HepG2 (cell line): ENCODE measurements around the gene ALOXE3. TPM values are rescaled to one million over a fixed set of nuclear protein-coding genes. Genes with fewer than 3 reads are reported as not detected.

ENCODE experiments used
- ATAC-seq: fragments of 200-7000 bp; cut with Tn5 transposase; 3 replicates; pipeline ENCODE4 v1.9.1; 2020; ENCODE audit warnings: mild to moderate bottlenecking, moderate library complexity
- BruUV-seq: library from RNA; stranded (reverse); fragments of 400-500 nt; replicated peaks from 2 replicates; lab custom pipeline; 2021; lab: Mats Ljungman, UMichigan
- CTCF ChIA-PET: fragments of 300-600 bp; formaldehyde crosslinking; extraction: SDS; loops from one replicate; lab custom pipeline; 2021; ENCODE audit warnings: low total read pairs, inconsistent platforms, low intra/inter-chr PET ratio; lab: Yijun Ruan, JAX
- POLR2A ChIA-PET: fragments of 350-600 bp; sonication (Branson Sonifier 250); formaldehyde crosslinking; loops from one replicate; lab custom pipeline; 2020; ENCODE audit warnings: antibody characterized with exemption, inconsistent platforms; lab: Yijun Ruan, JAX
- DNase-seq: peaks from one replicate; pipeline ENCODE4 v3.0.0-alpha.2; 2015; ENCODE audit warnings: low spot score
- FAIRE-seq: peaks from 3 replicates; lab custom pipeline; 2011; peaks lifted over from hg19 to GRCh38; lab: Jason Lieb, UNC
- H2AFZ ChIP-seq: one replicate; pipeline ENCODE4 v1.6.1; 2011; ENCODE audit warnings: low read length, inconsistent platforms
- H3K27ac ChIP-seq: fragments of 300-600 bp; 3 replicates; pipeline ENCODE4 v1.8.0; 2011; ENCODE audit warnings: mixed run types, mild to moderate bottlenecking, mixed read lengths, low read length, inconsistent platforms; ENCODE audit not compliant: insufficient read depth; ENCODE audit errors: extremely low read length
- H3K27me3 ChIP-seq, 2 experiments: fragments of 200-600 bp in 1 of 2; 2 replicates in 1 of 2; 3 replicates in 1 of 2; pipeline versions ENCODE4 v1.6.0 to v1.8.0; 2011; ENCODE audit warnings: low read length in 2 of 2, mild to moderate bottlenecking in 2 of 2, moderate library complexity in 2 of 2, inconsistent platforms in 1 of 2; ENCODE audit not compliant: insufficient read depth in 2 of 2, control insufficient read depth in 1 of 2
- H3K36me3 ChIP-seq, 2 experiments: fragments of 200-600 bp in 1 of 2; replicated peaks in 1 of 2; 2 replicates in 1 of 2; 3 replicates in 1 of 2; pipeline versions ENCODE4 v1.5.1 to v1.8.0; 2011; ENCODE audit warnings: low read length in 2 of 2, inconsistent platforms in 1 of 2; ENCODE audit not compliant: insufficient read depth in 2 of 2, control insufficient read depth in 1 of 2
- H3K4me1 ChIP-seq: 2 replicates; pipeline ENCODE4 v1.5.1; 2012; ENCODE audit warnings: low read length, inconsistent platforms; ENCODE audit not compliant: insufficient read depth
- H3K4me2 ChIP-seq: 2 replicates; pipeline ENCODE4 v1.6.0; 2011; ENCODE audit warnings: low read depth, low read length, inconsistent platforms
- H3K4me3 ChIP-seq, 3 experiments: fragments of 200-600 bp in 1 of 3; sonication (generic), shearing (Covaris generic) in 1 of 3; replicated peaks in 1 of 3; 2 replicates each; pipeline ENCODE4 v1.5.1; 2011 to 2016; ENCODE audit warnings: low read length in 3 of 3, inconsistent platforms in 2 of 3, low read depth in 2 of 3, mild to moderate bottlenecking in 2 of 3, control low read depth in 1 of 3, mixed read lengths in 1 of 3; ENCODE audit not compliant: insufficient read depth in 1 of 3
- H3K79me2 ChIP-seq: one replicate; pipeline ENCODE4 v1.6.1; 2011; ENCODE audit warnings: low read length, inconsistent platforms; ENCODE audit not compliant: insufficient read depth
- H3K9ac ChIP-seq: 2 replicates; pipeline ENCODE4 v1.6.0; 2011; ENCODE audit warnings: mild to moderate bottlenecking, low read depth, low read length, inconsistent platforms; ENCODE audit not compliant: insufficient read depth
- H3K9me3 ChIP-seq: 2 replicates; pipeline ENCODE4 v1.5.1; 2012; ENCODE audit warnings: mild to moderate bottlenecking, low read length
- H4K20me1 ChIP-seq: 2 replicates; pipeline ENCODE4 v1.6.0; 2011; ENCODE audit warnings: inconsistent platforms, mild to moderate bottlenecking, low read length, moderate library complexity; ENCODE audit not compliant: insufficient read depth
- CC2D1A ChIP-seq: sonication (generic); formaldehyde crosslinking; IDR thresholded peaks from 2 replicates; pipeline ENCODE4 v1.8.1; 2023; ENCODE audit warnings: mild to moderate bottlenecking, missing genetic modification reagents
- CCAR2 ChIP-seq: fragments of 200-400 bp; formaldehyde crosslinking; optimal IDR thresholded peaks from 2 replicates; pipeline ENCODE3; 2018; ENCODE audit warnings: low read depth, mild to moderate bottlenecking, low read length, moderate library complexity
- GABPB1 ChIP-seq: IDR thresholded peaks from 2 replicates; pipeline ENCODE4 v1.6.1; 2016; ENCODE audit warnings: mild to moderate bottlenecking, missing genetic modification reagents, moderate library complexity, missing compliant biosample characterization
- HMGA1 ChIP-seq: sonication (generic); formaldehyde crosslinking; conservative IDR thresholded peaks from 2 replicates; pipeline ENCODE4 v1.4.0; 2020; ENCODE audit warnings: missing genetic modification reagents
- HOXA3 ChIP-seq: sonication (generic); formaldehyde crosslinking; IDR thresholded peaks from 2 replicates; pipeline ENCODE4 v1.5.0; 2020; ENCODE audit warnings: missing genetic modification reagents
- KDM5A ChIP-seq: fragments of 200-600 bp; sonication (generic); IDR thresholded peaks from 2 replicates; pipeline ENCODE4 v1.7.0; 2018; ENCODE audit warnings: antibody characterized with exemption, mild to moderate bottlenecking, low read length, borderline replicate concordance
- MYNN ChIP-seq: sonication (generic); formaldehyde crosslinking; IDR thresholded peaks from 2 replicates; pipeline ENCODE4 v1.4.0; 2020; ENCODE audit warnings: mild to moderate bottlenecking, low read depth, missing genetic modification reagents
- POLR2AphosphoS5 ChIP-seq: IDR thresholded peaks from 2 replicates; pipeline ENCODE4 v1.6.1; 2012; ENCODE audit warnings: low read depth, low read length
- RAD21 ChIP-seq: fragments of 450-650 bp; formaldehyde crosslinking; IDR thresholded peaks from 2 replicates; pipeline ENCODE4 v1.5.0; 2020; ENCODE audit warnings: mild to moderate bottlenecking
- ZBTB3 ChIP-seq: sonication (generic); formaldehyde crosslinking; IDR thresholded peaks from 2 replicates; pipeline ENCODE4 v1.4.0; 2020; ENCODE audit warnings: low read depth, mild to moderate bottlenecking, moderate library complexity, missing genetic modification reagents, borderline replicate concordance
- ZBTB43 ChIP-seq: sonication (generic); formaldehyde crosslinking; conservative IDR thresholded peaks from 2 replicates; pipeline ENCODE4 v1.4.0; 2020; ENCODE audit warnings: missing genetic modification reagents
- ZGPAT ChIP-seq: IDR thresholded peaks from 2 replicates; pipeline ENCODE4 v1.6.1; 2016; ENCODE audit warnings: mild to moderate bottlenecking
- ZNF713 ChIP-seq: sonication (generic); formaldehyde crosslinking; IDR thresholded peaks from 2 replicates; pipeline ENCODE4 v1.4.0; 2020; ENCODE audit warnings: mild to moderate bottlenecking, missing genetic modification reagents
- WGBS: methylation state at CpG from one replicate; pipeline ENCODE4 v1.1.6; 2017; ENCODE audit warnings: low lambda C conversion rate; 5-methylcytosine and 5-hydroxymethylcytosine counted together
- in situ Hi-C: cut with HindIII; loops from 2 replicates; pipeline ENCODE4 v1.10.0; 2017; ENCODE audit warnings: low pct_unique_long_range_greater_than_20kb; ENCODE audit not compliant: extremely low pct_ligation_motif_present
- intact Hi-C: fragments of 100-400 bp; cut with micrococcal nuclease; formaldehyde crosslinking; loops from one replicate; pipeline ENCODE4 v1.10.0; 2022; ENCODE audit not compliant: unreplicated experiment
- polyA plus RNA-seq, 8 experiments: library from polyadenylated mRNA; depleted of rRNA in 3 of 8; stranded (reverse) in 7 of 8; unstranded in 1 of 8; fragments of >200 nt; fragmentation: Illumina TruSeq in 4 of 8; extraction: Trizol in 4 of 8; gene quantifications; 2 replicates each; pipeline versions ENCODE4 v1.2.1 to v1.2.3, GENCODE V29; 2011 to 2016; ENCODE audit warnings: low read depth in 4 of 8, missing spikeins in 1 of 8, mixed read lengths in 1 of 8; ENCODE audit not compliant: insufficient read depth in 1 of 8
- total RNA-seq, 5 experiments: library from RNA; depleted of rRNA; stranded (reverse); fragments of >200 nt; fragmentation: Illumina TruSeq; extraction: Trizol; gene quantifications; 2 replicates each; pipeline ENCODE4 v1.2.3, GENCODE V29; 2016; ENCODE audit warnings: low read depth in 1 of 5
- TF ChIP-seq, protein P1 (sequence below): sonication (generic); formaldehyde crosslinking; IDR thresholded peaks from 2 replicates; pipeline ENCODE4 v1.4.0; 2020; ENCODE audit warnings: low read depth, mild to moderate bottlenecking, missing genetic modification reagents

The ALOXE3 gene
- total and polyA plus RNA-seq, 2 of the 13 experiments (the other 11 are each of a cell fraction or from before 2014, with no cell fraction given): 0.07 TPM; not detected in 1

- DNase-seq (no peak), FAIRE-seq (no peak)
- ChIA-PET CTCF (interaction anchor here (0.6 to 2.3 kb wide), 3 partner anchors 21 to 38 kb away, joined by 3 to 28 read pairs (median 4); no protein-coding TSS in a partner anchor), POLR2A (interaction anchor here (1.9 to 2.0 kb wide), 2 partner anchors 13 to 14 kb away, joined by 11 to 18 read pairs; no protein-coding TSS in a partner anchor)
- Histone ChIP-seq H3K4me3 (no peak overlapping the region), H3K9ac (no peak overlapping the region), H3K79me2 (peaks cover 18% of the 10 kb centered on the region), H3K9me3 (no peaks in the 10 kb centered on the region), H3K4me1 (peaks cover 59% of the 10 kb centered on the region), H3K27ac (no peak overlapping the region), H3K27me3 (no peaks in the 10 kb centered on the region; a peak in 1 of 5 replicates), H3K36me3 (peaks cover 1 to 7% of the 10 kb centered on the region in 2 experiments; a peak in 3 of 5 replicates), H2AFZ (no peak overlapping the region)
- BruUV-seq: no TSS peak
- in situ Hi-C loops (loop anchor here (5.0 kb wide), 1 partner anchor 37 kb away; the partner anchor contains the start of gene HES7), intact Hi-C loops (no loop called here)
- WGBS: 94% methylated on average over 4 of the region's 4 CpGs
- no peak for TF ChIP-seq CC2D1A
- no peak for TF ChIP-seq GABPB1
- no peak for TF ChIP-seq ZGPAT (CRISPR knock-in tag)
- no peak for TF ChIP-seq RAD21 (CRISPR knock-in tag)
- no peak for TF ChIP-seq MYNN (CRISPR knock-in tag)
- TF ChIP-seq KDM5A: no peak
- TF ChIP-seq ZNF713 (CRISPR knock-in tag): no peak
- TF ChIP-seq ZBTB43 (CRISPR knock-in tag): no peak
- no peak for TF ChIP-seq HMGA1 (CRISPR knock-in tag)
- no peak for TF ChIP-seq HOXA3 (CRISPR knock-in tag)
- TF ChIP-seq POLR2AphosphoS5: no peak
- TF ChIP-seq, protein P1, sequence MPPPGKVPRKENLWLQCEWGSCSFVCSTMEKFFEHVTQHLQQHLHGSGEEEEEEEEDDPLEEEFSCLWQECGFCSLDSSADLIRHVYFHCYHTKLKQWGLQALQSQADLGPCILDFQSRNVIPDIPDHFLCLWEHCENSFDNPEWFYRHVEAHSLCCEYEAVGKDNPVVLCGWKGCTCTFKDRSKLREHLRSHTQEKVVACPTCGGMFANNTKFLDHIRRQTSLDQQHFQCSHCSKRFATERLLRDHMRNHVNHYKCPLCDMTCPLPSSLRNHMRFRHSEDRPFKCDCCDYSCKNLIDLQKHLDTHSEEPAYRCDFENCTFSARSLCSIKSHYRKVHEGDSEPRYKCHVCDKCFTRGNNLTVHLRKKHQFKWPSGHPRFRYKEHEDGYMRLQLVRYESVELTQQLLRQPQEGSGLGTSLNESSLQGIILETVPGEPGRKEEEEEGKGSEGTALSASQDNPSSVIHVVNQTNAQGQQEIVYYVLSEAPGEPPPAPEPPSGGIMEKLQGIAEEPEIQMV (CRISPR knock-in tag): no peak
- TF ChIP-seq ZBTB3 (CRISPR knock-in tag): no peak
- no peak for TF ChIP-seq CCAR2
- TF ChIP-seq, all 625 proteins: peak for 0
- H4K20me1 ChIP-seq: no peaks in the 10 kb centered on the region
- no peak overlapping the region for H3K4me2 ChIP-seq
- no peak for ATAC-seq
Observed at GRCh38 chr17:8159459-8160223, 41.3 kb upstream of the ALOXE3 start.
